AG04450 (cell line): ENCODE results near the gene ZNF471. TPM values are rescaled to one million over a fixed set of nuclear protein-coding genes. Genes with fewer than 3 reads are reported as not detected.

ENCODE experiments used
- CTCF ChIA-PET: fragments of 300-600, 350-600 bp; formaldehyde crosslinking; extraction: SDS; loops from one replicate; lab custom pipeline; 2022; ENCODE audit warnings: antibody characterized with exemption, inconsistent platforms; lab: Charles Lee
- POLR2A ChIA-PET: fragments of 350-600 bp; formaldehyde crosslinking; extraction: SDS; loops from one replicate; lab custom pipeline; 2021; ENCODE audit warnings: antibody characterized with exemption, inconsistent platforms; lab: Yijun Ruan, JAX
- DNase-seq: peaks from one replicate; pipeline ENCODE4 v3.0.0-alpha.2; 2011; ENCODE audit warnings: low read depth, low spot score
- H3K27ac ChIP-seq: one replicate; pipeline ENCODE4 v1.5.1; 2012; ENCODE audit warnings: low read depth, low read length, control low read depth
- H3K27me3 ChIP-seq: one replicate; pipeline ENCODE4 v1.6.0; 2012; ENCODE audit warnings: low read length; ENCODE audit not compliant: control insufficient read depth, insufficient read depth
- H3K4me3 ChIP-seq: 2 replicates; pipeline ENCODE4 v1.5.1; 2011; ENCODE audit warnings: mild to moderate bottlenecking, low read depth, low read length, control low read depth
- H3K9me3 ChIP-seq: 2 replicates; pipeline ENCODE4 v1.5.1; 2012; ENCODE audit warnings: low read length; ENCODE audit not compliant: control insufficient read depth, insufficient read depth
- CTCF ChIP-seq: IDR thresholded peaks from 2 replicates; pipeline ENCODE4 v1.5.1; 2011; ENCODE audit warnings: low read depth, low read length, control low read depth, inconsistent platforms
- polyA plus RNA-seq: library from polyadenylated mRNA; depleted of rRNA; stranded (reverse); fragments of >200 nt; gene quantifications from 2 replicates; pipeline ENCODE4 v1.2.3, GENCODE V29; 2011

ZNF471 gene
- polyA plus RNA-seq, 1 experiment: 5.6 TPM

- peaks cover 36% of the 10 kb centered on the region for H3K9me3 ChIP-seq
- no peak overlapping the region for H3K4me3 ChIP-seq
Observed at GRCh38 chr19:56554272-56554869, 46.7 kb downstream of the ZNF471 start.

GRCh38 chr19:56562766-56563165 is 55.1 kb downstream of the ZNF471 start:
- no peak for DNase-seq
- Histone ChIP-seq H3K4me3 (no peak overlapping the region), H3K27me3 (no peaks in the 10 kb centered on the region), H3K9me3 (peaks cover 41% of the 10 kb centered on the region), H3K27ac (no peak overlapping the region)
- POLR2A ChIA-PET: no interaction called here
- no peak for TF ChIP-seq CTCF
- CTCF ChIA-PET: no interaction called here

More at GRCh38 chr19:56554272-56554869, 46.7 kb downstream of the ZNF471 start:
- POLR2A ChIA-PET: no interaction called here
- Histone ChIP-seq H3K27ac (no peak overlapping the region), H3K27me3 (no peaks in the 10 kb centered on the region)
- CTCF ChIA-PET: no interaction called here
- no peak for TF ChIP-seq CTCF
- DNase-seq: no peak

GRCh38 chr19:56566904-56567273 is 59.2 kb downstream of the ZNF471 start:
- Histone ChIP-seq H3K9me3 (peaks cover 56% of the 10 kb centered on the region), H3K27me3 (no peaks in the 10 kb centered on the region), H3K27ac (peak overlapping the region; percentile 2), H3K4me3 (peak overlapping the region; percentile 98)
- CTCF ChIA-PET: no interaction called here
- TF ChIP-seq CTCF: no peak
- POLR2A ChIA-PET: no interaction called here
- DNase-seq: no peak

- peak within 1 kb of the TSS; percentile 98 for H3K4me3 ChIP-seq
- peaks cover 56% of the 10 kb centered on the region for H3K9me3 ChIP-seq
- H3K27me3 ChIP-seq: no peaks in the 10 kb centered on the region
- peak; percentile 70 for DNase-seq
- ChIA-PET CTCF (no interaction called here), POLR2A (no interaction called here)
- peak within 1 kb of the TSS; percentile 11 for H3K27ac ChIP-seq
- TF ChIP-seq CTCF: no peak
Observed at GRCh38 chr19:56567274-56568120, 59.8 kb downstream of the ZNF471 start, which contains the start of gene ZNF470. Gene ZNF470, plus strand, starts transcription at chr19:56567468. Its CDS starts 2,844 bp downstream, at chr19:56570312.

GRCh38 chr19:56572589-56572988 is 64.9 kb downstream of the ZNF471 start:
- no peak for TF ChIP-seq CTCF
- no peak for DNase-seq
- ChIA-PET POLR2A (no interaction called here), CTCF (interaction anchor here (0.7 kb wide), 1 partner anchor 17 kb away, joined by 10 read pairs; no protein-coding TSS in a partner anchor)
- Histone ChIP-seq H3K27ac (no peak overlapping the region), H3K27me3 (no peaks in the 10 kb centered on the region), H3K9me3 (peaks cover 39% of the 10 kb centered on the region), H3K4me3 (no peak overlapping the region)
